Body of pancreas (tissue), 4 donors: Measurements from ENCODE around the gene DNAJC1. TPM values are rescaled to one million over a fixed set of nuclear protein-coding genes. Genes with fewer than 3 reads are reported as not detected.
"Not testable (repeated sequence)": the region's sequence is repeated elsewhere in the genome, so short reads cannot be mapped to it uniquely, and the experiment has no call there.

Experiments
- ATAC-seq: fragments of 150-250 bp; one replicate; pipeline ENCODE4 v1.9.1; 2016
- DNase-seq, 4 donors: peaks; one replicate each; pipeline ENCODE4 v3.0.0-alpha.2; 2019
- H3K27ac ChIP-seq, 4 donors: fragments of 200-600 bp; sonication (generic); 1 replicate in 3 of 4; 2 replicates in 1 of 4; pipeline versions ENCODE4 v1.5.1 to v1.6.1; 2016 to 2019; ENCODE audit warnings: mild to moderate bottlenecking in 1 of 4, mixed read lengths in 1 of 4, moderate library complexity in 1 of 4
- H3K27me3 ChIP-seq, 2 donors: fragments of 200-600 bp; sonication (generic); one replicate each; pipeline ENCODE4 v1.6.0; 2016; ENCODE audit warnings: mild to moderate bottlenecking in 1 of 2
- H3K36me3 ChIP-seq, 2 donors: fragments of 200-600 bp; sonication (generic); replicated peaks in 1 of 2; 2 replicates each; pipeline ENCODE4 v1.5.1; 2016; ENCODE audit warnings: low read depth in 2 of 2; ENCODE audit not compliant: insufficient read depth in 1 of 2
- H3K4me1 ChIP-seq: fragments of 200-600 bp; sonication (generic); one replicate; pipeline ENCODE4 v1.6.0; 2016
- H3K4me3 ChIP-seq, 2 donors: fragments of 200-600 bp; sonication (generic); 1 replicate in 1 of 2; 2 replicates in 1 of 2; pipeline ENCODE4 v1.5.1; 2016 to 2019
- H3K9me3 ChIP-seq, 3 donors: fragments of 200-600 bp; sonication (generic); 1 replicate in 2 of 3; 2 replicates in 1 of 3; pipeline ENCODE4 v1.5.1; 2016
- CTCF ChIP-seq, 7 experiments: fragments of 450-650 bp in 4 of 7; fragments of 200-600 bp in 3 of 7; sonication (generic) in 3 of 7; IDR thresholded peaks; one replicate each; pipeline ENCODE4 v1.5.1; 2016 to 2019; ENCODE audit warnings: antibody characterized with exemption in 7 of 7
- POLR2A ChIP-seq, 3 donors: fragments of 450-650 bp; IDR thresholded peaks; one replicate each; pipeline ENCODE4 v1.6.1; 2016; ENCODE audit warnings: antibody characterized with exemption in 3 of 3, mild to moderate bottlenecking in 2 of 3
- WGBS, 2 donors: methylation state at CpG; one replicate each; pipeline ENCODE4 v1.1.5; 2017; 5-methylcytosine and 5-hydroxymethylcytosine counted together
- intact Hi-C: fragments of 100-400 bp; cut with DNase I; formaldehyde crosslinking; loops from one replicate; pipeline ENCODE4 v1.15.1; 2023
- total RNA-seq, 2 donors: library from RNA; depleted of rRNA; stranded (reverse); fragments of >200 nt; gene quantifications; one replicate each; pipeline ENCODE4 v1.1.0, GENCODE V29; 2016

Gene DNAJC1
- total RNA-seq, 2 donors from 2014 or later = 45.7 to 90.3 TPM

- ATAC-seq = no peak
- Histone ChIP-seq H3K4me3 (no peak overlapping the region), H3K9me3 (no peaks in the 10 kb centered on the region), H3K27ac (no peak overlapping the region), H3K27me3 (no peaks in the 10 kb centered on the region), H3K36me3 (no peaks in the 10 kb centered on the region), H3K4me1 (peaks cover 13% of the 10 kb centered on the region)
- TF ChIP-seq POLR2A (IDR thresholded peaks at IDR 0.05) (no peak), CTCF (IDR thresholded peaks at IDR 0.05) (no peak)
- no peak for DNase-seq
- WGBS, 2 donors = 80 to 84% methylated on average over 3 of the region's 3 CpGs
- intact Hi-C loops = no loop called here
Observed at GRCh38 chr10:21720090-21720489, 283.4 kb downstream of the DNAJC1 start.

- 49 to 61% methylated on average over 1 of the region's 1 CpG for WGBS, 2 donors
- intact Hi-C loops = no loop called here
Observed at GRCh38 chr10:21719502-21719901, 284.0 kb downstream of the DNAJC1 start.

GRCh38 chr10:21717437-21718054, 286.0 kb downstream of the DNAJC1 start:
- H3K9me3 ChIP-seq, H3K36me3 ChIP-seq, H3K27me3 ChIP-seq, DNase-seq, H3K4me3 ChIP-seq, ATAC-seq, H3K4me1 ChIP-seq, H3K27ac ChIP-seq, intact Hi-C loops: not testable (repeated sequence)
- WGBS, 2 donors = 95 to 100% methylated on average over 3 of the region's 3 CpGs

More at GRCh38 chr10:21719502-21719901, 284.0 kb downstream of the DNAJC1 start:
- Histone ChIP-seq H3K4me3 (no peak overlapping the region), H3K9me3 (no peaks in the 10 kb centered on the region), H3K36me3 (peaks cover 0 to 1% of the 10 kb centered on the region in 2 donors), H3K4me1 (peaks cover 7% of the 10 kb centered on the region), H3K27ac (no peak overlapping the region), H3K27me3 (no peaks in the 10 kb centered on the region)
- TF ChIP-seq CTCF (IDR thresholded peaks at IDR 0.05) = no peak
- no peak for TF ChIP-seq POLR2A (IDR thresholded peaks at IDR 0.05)
- DNase-seq (no peak), ATAC-seq (no peak)

GRCh38 chr10:21715531-21716195, 287.9 kb downstream of the DNAJC1 start:
- Histone ChIP-seq H3K9me3 (no peaks in the 10 kb centered on the region), H3K27me3 (no peaks in the 10 kb centered on the region), H3K27ac (no peak overlapping the region), H3K36me3 (peaks cover 0 to 1% of the 10 kb centered on the region in 2 donors), H3K4me1 (no peaks in the 10 kb centered on the region), H3K4me3 (no peak overlapping the region)
- DNase-seq = no peak
- 54 to 57% methylated on average over 2 of the region's 2 CpGs for WGBS, 2 donors
- ATAC-seq = no peak
- intact Hi-C loops = no loop called here
- TF ChIP-seq POLR2A (IDR thresholded peaks at IDR 0.05) = no peak
- no peak for TF ChIP-seq CTCF (IDR thresholded peaks at IDR 0.05)

GRCh38 chr10:21712975-21713374, 290.6 kb downstream of the DNAJC1 start:
- 86 to 92% methylated on average over 4 of the region's 4 CpGs for WGBS, 2 donors
- H3K27ac ChIP-seq = no peak overlapping the region
- no peak overlapping the region for H3K4me3 ChIP-seq
- intact Hi-C loops = no loop called here
- DNase-seq (no peak), ATAC-seq (no peak)
- no peaks in the 10 kb centered on the region for H3K4me1 ChIP-seq
- H3K9me3 ChIP-seq = no peaks in the 10 kb centered on the region
- H3K36me3 ChIP-seq = peaks cover 0 to 1% of the 10 kb centered on the region in 2 donors
- H3K27me3 ChIP-seq = no peaks in the 10 kb centered on the region
- no peak for TF ChIP-seq POLR2A (IDR thresholded peaks at IDR 0.05)
- TF ChIP-seq CTCF (IDR thresholded peaks at IDR 0.05) = no peak
